Right atrium auricular region (tissue), 2 donors: Measurements from ENCODE around the gene INTS15. TPM values are rescaled to one million over a fixed set of nuclear protein-coding genes. Genes with fewer than 3 reads are reported as not detected.

Experiments used
- DNase-seq: peaks from one replicate; pipeline ENCODE4 v3.0.0-alpha.2; 2019; ENCODE audit warnings: low spot score
- H3K27ac ChIP-seq, 2 donors: fragments of 200-600 bp; sonication (generic); 1 replicate in 1 of 2; 2 replicates in 1 of 2; pipeline ENCODE4 v1.5.1; 2016 to 2019
- H3K27me3 ChIP-seq, 2 donors: fragments of 200-600 bp; sonication (generic); one replicate each; pipeline versions ENCODE4 v1.5.1 to v1.6.0; 2017 to 2019
- H3K36me3 ChIP-seq: fragments of 200-600 bp; sonication (generic); one replicate; pipeline ENCODE4 v1.5.1; 2016
- H3K4me1 ChIP-seq, 2 donors: fragments of 200-600 bp; sonication (generic); one replicate each; pipeline versions ENCODE4 v1.5.1 to v1.6.0; 2017 to 2019
- H3K4me3 ChIP-seq, 2 donors: fragments of 200-600 bp; sonication (generic); 1 replicate in 1 of 2; 2 replicates in 1 of 2; pipeline ENCODE4 v1.5.1; 2017 to 2019; ENCODE audit warnings: mild to moderate bottlenecking in 1 of 2, moderate library complexity in 1 of 2
- H3K9me3 ChIP-seq, 2 donors: fragments of 200-600 bp; sonication (generic); one replicate each; pipeline ENCODE4 v1.5.1; 2019
- CTCF ChIP-seq, 2 donors: fragments of 200-600 bp; sonication (generic); IDR thresholded peaks; one replicate each; pipeline ENCODE4 v1.5.1; 2019; ENCODE audit warnings: antibody characterized with exemption in 2 of 2
- total RNA-seq, 2 donors: library from RNA; depleted of rRNA; stranded (reverse); fragments of >200 nt; gene quantifications; one replicate each; pipeline ENCODE4 v1.1.0, GENCODE V29; 2016

INTS15 gene
- total RNA-seq, 2 donors from 2014 or later = 12.5 to 19.5 TPM

GRCh38 chr7:6613706-6614105, 23.9 kb downstream of the INTS15 start:
- Histone ChIP-seq H3K27me3 (no peaks in the 10 kb centered on the region), H3K4me3 (no peak overlapping the region), H3K4me1 (peaks cover 0 to 16% of the 10 kb centered on the region in 2 donors), H3K36me3 (no peaks in the 10 kb centered on the region), H3K9me3 (no peaks in the 10 kb centered on the region), H3K27ac (no peak overlapping the region)
- DNase-seq = no peak
- TF ChIP-seq CTCF (IDR thresholded peaks at IDR 0.05) = no peak

GRCh38 chr7:6614953-6615722, 25.3 kb downstream of the INTS15 start, which contains the start of gene ZNF853:
Gene ZNF853, plus strand, starts transcription at chr7:6615610. Its CDS starts 565 bp downstream, at chr7:6616175.
- peaks cover 0 to 16% of the 10 kb centered on the region in 2 donors for H3K4me1 ChIP-seq
- no peak for TF ChIP-seq CTCF (IDR thresholded peaks at IDR 0.05)
- H3K4me3 ChIP-seq = peak within 1 kb of the TSS; percentile 67 to 68
- no peaks in the 10 kb centered on the region for H3K27me3 ChIP-seq
- H3K36me3 ChIP-seq = no peaks in the 10 kb centered on the region
- no peak for DNase-seq
- H3K9me3 ChIP-seq = no peaks in the 10 kb centered on the region
- peak within 1 kb of the TSS; percentile 26 to 29 for H3K27ac ChIP-seq

- Histone ChIP-seq H3K4me1 (peaks cover 0 to 16% of the 10 kb centered on the region in 2 donors), H3K27ac (peak overlapping the region; percentile 26 to 29), H3K4me3 (peak overlapping the region; percentile 67 to 68), H3K36me3 (no peaks in the 10 kb centered on the region), H3K27me3 (no peaks in the 10 kb centered on the region), H3K9me3 (no peaks in the 10 kb centered on the region)
- DNase-seq = no peak
- TF ChIP-seq CTCF (IDR thresholded peaks at IDR 0.05) = no peak
Observed at GRCh38 chr7:6615723-6616555, 26.1 kb downstream of the INTS15 start.

- Histone ChIP-seq H3K9me3 (no peaks in the 10 kb centered on the region), H3K36me3 (peaks cover 8% of the 10 kb centered on the region), H3K4me3 (no peak overlapping the region), H3K27ac (no peak overlapping the region), H3K4me1 (peaks cover 0 to 16% of the 10 kb centered on the region in 2 donors), H3K27me3 (no peaks in the 10 kb centered on the region)
- DNase-seq = no peak
- no peak for TF ChIP-seq CTCF (IDR thresholded peaks at IDR 0.05)
Observed at GRCh38 chr7:6616854-6617643, 27.2 kb downstream of the INTS15 start.

- Histone ChIP-seq H3K4me1 (peaks cover 0 to 16% of the 10 kb centered on the region in 2 donors), H3K27me3 (no peaks in the 10 kb centered on the region), H3K9me3 (no peaks in the 10 kb centered on the region), H3K36me3 (peaks cover 11% of the 10 kb centered on the region), H3K4me3 (no peak overlapping the region), H3K27ac (no peak overlapping the region)
- TF ChIP-seq CTCF (IDR thresholded peaks at IDR 0.05) = no peak
- DNase-seq = no peak
Observed at GRCh38 chr7:6618621-6619020, 28.8 kb downstream of the INTS15 start.
